Measurements from ENCODE around the gene GPA33. TPM values are rescaled to one million over a fixed set of nuclear protein-coding genes. Genes with fewer than 3 reads are reported as not detected.

The GPA33 gene
- polyA plus RNA-seq, 1 donor (not counting 4 experiments of a cell fraction or from before 2014, with no cell fraction given) = not detected

DNA sequence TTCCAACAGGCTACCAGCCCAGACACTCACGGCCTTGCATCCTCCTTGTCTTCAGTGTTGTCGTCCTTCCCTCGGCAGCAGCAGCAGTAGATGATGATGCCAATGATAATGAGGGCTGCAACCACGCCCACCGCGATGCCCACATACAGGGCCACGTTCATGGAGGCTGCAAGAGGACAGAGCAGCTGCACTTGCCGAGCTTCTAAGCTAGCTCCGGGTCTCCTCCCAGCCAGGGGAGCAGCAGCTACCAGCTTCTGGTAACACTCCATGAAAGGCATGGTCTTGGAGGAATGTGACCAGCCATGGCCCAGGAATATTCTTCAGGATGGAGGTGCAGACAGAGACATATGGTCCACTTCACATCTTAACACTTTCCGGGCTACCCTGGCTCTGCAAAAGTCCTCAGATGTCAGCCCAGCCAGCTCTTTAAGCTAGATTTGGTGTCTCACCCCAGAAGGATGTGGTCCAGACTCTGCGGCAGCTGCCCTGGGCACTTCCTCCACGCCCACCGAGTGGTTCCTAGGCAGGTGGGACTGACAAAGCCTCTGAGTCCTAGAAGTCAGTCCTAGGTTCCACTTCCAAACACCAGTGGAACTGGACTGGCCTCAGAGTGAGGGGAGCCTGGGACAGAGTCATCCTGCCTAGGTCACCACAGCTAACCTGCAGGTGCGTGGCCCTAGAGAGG lies 35.1 kb downstream of the GPA33 start:
- Histone ChIP-seq H3K4me2 (ENCODE audit: control insufficient read depth, extremely low read depth, insufficient read depth, low read depth, low read length) (no peak overlapping the region), H2AFZ (ENCODE audit: control insufficient read depth, low read length) (no peak overlapping the region), H4K20me1 (ENCODE audit: control insufficient read depth, extremely low read depth, insufficient read depth, low read length) (no peaks in the 10 kb centered on the region), H3K79me2 (ENCODE audit: control insufficient read depth, insufficient read depth, low read length) (no peaks in the 10 kb centered on the region), H3K4me3 (ENCODE audit: control insufficient read depth in 2 of 3, extremely low read depth in 1 of 3, insufficient read depth in 2 of 3, low read depth in 1 of 3, low read length in 3 of 3) (no peak overlapping the region), H3K36me3 (ENCODE audit: control insufficient read depth in 2 of 2, extremely low read depth in 1 of 2, insufficient read depth in 2 of 2, low read length in 2 of 2) (no peaks in the 10 kb centered on the region), H3K9me1 (ENCODE audit: control insufficient read depth, extremely low read depth, insufficient read depth, low read length) (no peaks in the 10 kb centered on the region), H3K9me3 (ENCODE audit: control insufficient read depth, low read depth, low read length) (no peaks in the 10 kb centered on the region), H3K4me1 (ENCODE audit: control insufficient read depth, extremely low read depth, insufficient read depth, low read length) (peaks cover 6% of the 10 kb centered on the region), H3K27ac (ENCODE audit: control insufficient read depth, insufficient read depth, low read length) (no peak overlapping the region), H3K9ac (ENCODE audit: control insufficient read depth, extremely low read depth, insufficient read depth, low read length) (no peak overlapping the region), H3K27me3 (ENCODE audit: control insufficient read depth, extremely low read depth, insufficient read depth, low read length) (peaks cover 4% of the 10 kb centered on the region)
- dilution Hi-C loops (cut with MboI; ENCODE audit: extremely low pct_ligation_motif_present, low sequenced_read_pairs) = loop anchor here (25.0 kb wide), 2 partner anchors 193 to 457 kb away; partner anchors contain the start of gene CD247
- DNase-seq (ENCODE audit: low read depth, low spot score) = no peak
- no peak for FAIRE-seq
- TF ChIP-seq EZH2 (IDR thresholded peaks at IDR 0.05; ENCODE audit: low read length) = no peak
- TF ChIP-seq, protein P1, sequence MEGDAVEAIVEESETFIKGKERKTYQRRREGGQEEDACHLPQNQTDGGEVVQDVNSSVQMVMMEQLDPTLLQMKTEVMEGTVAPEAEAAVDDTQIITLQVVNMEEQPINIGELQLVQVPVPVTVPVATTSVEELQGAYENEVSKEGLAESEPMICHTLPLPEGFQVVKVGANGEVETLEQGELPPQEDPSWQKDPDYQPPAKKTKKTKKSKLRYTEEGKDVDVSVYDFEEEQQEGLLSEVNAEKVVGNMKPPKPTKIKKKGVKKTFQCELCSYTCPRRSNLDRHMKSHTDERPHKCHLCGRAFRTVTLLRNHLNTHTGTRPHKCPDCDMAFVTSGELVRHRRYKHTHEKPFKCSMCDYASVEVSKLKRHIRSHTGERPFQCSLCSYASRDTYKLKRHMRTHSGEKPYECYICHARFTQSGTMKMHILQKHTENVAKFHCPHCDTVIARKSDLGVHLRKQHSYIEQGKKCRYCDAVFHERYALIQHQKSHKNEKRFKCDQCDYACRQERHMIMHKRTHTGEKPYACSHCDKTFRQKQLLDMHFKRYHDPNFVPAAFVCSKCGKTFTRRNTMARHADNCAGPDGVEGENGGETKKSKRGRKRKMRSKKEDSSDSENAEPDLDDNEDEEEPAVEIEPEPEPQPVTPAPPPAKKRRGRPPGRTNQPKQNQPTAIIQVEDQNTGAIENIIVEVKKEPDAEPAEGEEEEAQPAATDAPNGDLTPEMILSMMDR (optimal IDR thresholded peaks at IDR 0.05 in 1 of 3, IDR thresholded peaks at IDR 0.05 in 1 of 3, conservative IDR thresholded peaks at IDR 0.05 in 1 of 3; ENCODE audit: extremely low read depth in 1 of 3, insufficient read depth in 2 of 3, low read length in 3 of 3) = no peak

DNA sequence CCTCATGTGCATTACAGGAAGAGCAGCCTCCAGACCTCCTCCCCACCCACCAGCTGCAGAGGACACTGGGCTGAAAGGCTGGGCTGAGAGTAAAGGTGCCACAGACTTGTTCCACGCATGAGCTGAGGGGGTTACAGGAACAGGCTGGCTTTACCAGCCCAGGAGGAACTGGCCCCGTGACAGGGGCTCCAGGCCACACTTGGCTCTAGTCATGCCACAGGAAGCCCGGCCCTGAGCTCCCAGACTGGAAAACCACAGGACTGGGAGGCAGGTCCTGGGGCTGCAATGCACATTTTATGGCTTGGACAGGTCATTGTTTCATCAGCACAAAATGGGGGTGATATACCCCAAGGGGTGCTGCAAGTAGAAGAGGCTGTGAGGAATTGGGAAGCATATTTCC lies 35.6 kb downstream of the GPA33 start:
- H4K20me1 ChIP-seq (ENCODE audit: control insufficient read depth, extremely low read depth, insufficient read depth, low read length) = no peaks in the 10 kb centered on the region
- H3K9me1 ChIP-seq (ENCODE audit: control insufficient read depth, extremely low read depth, insufficient read depth, low read length) = no peaks in the 10 kb centered on the region
- H3K4me2 ChIP-seq (ENCODE audit: control insufficient read depth, extremely low read depth, insufficient read depth, low read depth, low read length) = no peak overlapping the region
- dilution Hi-C loops (cut with MboI; ENCODE audit: extremely low pct_ligation_motif_present, low sequenced_read_pairs) = loop anchor here (25.0 kb wide), 2 partner anchors 192 to 458 kb away; partner anchors contain the start of gene CD247
- peaks cover 6% of the 10 kb centered on the region for H3K4me1 ChIP-seq (ENCODE audit: control insufficient read depth, extremely low read depth, insufficient read depth, low read length)
- H3K79me2 ChIP-seq (ENCODE audit: control insufficient read depth, insufficient read depth, low read length) = no peaks in the 10 kb centered on the region
- FAIRE-seq (no peak), DNase-seq (ENCODE audit: low read depth, low spot score) (no peak)
- peaks cover 4% of the 10 kb centered on the region for H3K27me3 ChIP-seq (ENCODE audit: control insufficient read depth, extremely low read depth, insufficient read depth, low read length)
- H2AFZ ChIP-seq (ENCODE audit: control insufficient read depth, low read length) = no peak overlapping the region
- H3K4me3 ChIP-seq (ENCODE audit: control insufficient read depth in 2 of 3, extremely low read depth in 1 of 3, insufficient read depth in 2 of 3, low read depth in 1 of 3, low read length in 3 of 3) = no peak overlapping the region
- H3K9me3 ChIP-seq (ENCODE audit: control insufficient read depth, low read depth, low read length) = no peaks in the 10 kb centered on the region
- no peak overlapping the region for H3K9ac ChIP-seq (ENCODE audit: control insufficient read depth, extremely low read depth, insufficient read depth, low read length)
- no peak overlapping the region for H3K27ac ChIP-seq (ENCODE audit: control insufficient read depth, insufficient read depth, low read length)
- no peaks in the 10 kb centered on the region for H3K36me3 ChIP-seq (ENCODE audit: control insufficient read depth in 2 of 2, extremely low read depth in 1 of 2, insufficient read depth in 2 of 2, low read length in 2 of 2)
- TF ChIP-seq, protein P1 (optimal IDR thresholded peaks at IDR 0.05 in 1 of 3, IDR thresholded peaks at IDR 0.05 in 1 of 3, conservative IDR thresholded peaks at IDR 0.05 in 1 of 3; ENCODE audit: extremely low read depth in 1 of 3, insufficient read depth in 2 of 3, low read length in 3 of 3) = no peak
- TF ChIP-seq EZH2 (IDR thresholded peaks at IDR 0.05; ENCODE audit: low read length) = no peak

Measured in keratinocyte (primary cell).